Osteoblast (primary cell): ENCODE data around the gene GRIK4. TPM values are rescaled to one million over a fixed set of nuclear protein-coding genes. Genes with fewer than 3 reads are reported as not detected.

ENCODE experiments used
- DNase-seq: peaks from one replicate; pipeline ENCODE4 v3.0.0; 2011; ENCODE audit warnings: low spot score, mixed read lengths; ENCODE audit not compliant: insufficient read length; ENCODE audit errors: missing footprints
- H2AFZ ChIP-seq: 2 replicates; pipeline ENCODE4 v1.6.0; 2011; ENCODE audit warnings: mild to moderate bottlenecking, low read length
- H3K27ac ChIP-seq: 2 replicates; pipeline ENCODE4 v1.5.1; 2011; ENCODE audit warnings: mild to moderate bottlenecking, low read depth, low read length, moderate library complexity
- H3K27me3 ChIP-seq: 2 replicates; pipeline ENCODE4 v1.6.0; 2012; ENCODE audit warnings: mild to moderate bottlenecking, control low read depth, inconsistent platforms, low read length, moderate library complexity; ENCODE audit not compliant: insufficient read depth
- H3K36me3 ChIP-seq: 2 replicates; pipeline ENCODE4 v1.5.1; 2011; ENCODE audit warnings: mild to moderate bottlenecking, low read length, control low read depth, moderate library complexity; ENCODE audit not compliant: insufficient read depth
- H3K4me1 ChIP-seq: 2 replicates; pipeline ENCODE4 v1.5.1; 2011; ENCODE audit warnings: mild to moderate bottlenecking, low read length, control low read depth, moderate library complexity; ENCODE audit not compliant: insufficient read depth
- H3K4me2 ChIP-seq: 2 replicates; pipeline ENCODE4 v1.6.0; 2011; ENCODE audit warnings: mild to moderate bottlenecking, low read length; ENCODE audit not compliant: insufficient read depth
- H3K4me3 ChIP-seq: fragments of 200-600 bp; sonication (generic); 3 replicates; pipeline ENCODE4 v1.5.1; 2012; ENCODE audit warnings: mild to moderate bottlenecking, low read length, inconsistent platforms; ENCODE audit not compliant: insufficient read depth
- H3K79me2 ChIP-seq: 2 replicates; pipeline ENCODE4 v1.6.0; 2012; ENCODE audit warnings: mild to moderate bottlenecking, low read length, control low read depth, inconsistent platforms; ENCODE audit not compliant: insufficient read depth
- H3K9me3 ChIP-seq: 2 replicates; pipeline ENCODE4 v1.5.1; 2011; ENCODE audit warnings: low read depth, low read length, control low read depth
- H4K20me1 ChIP-seq: 2 replicates; pipeline ENCODE4 v1.6.0; 2012; ENCODE audit warnings: mild to moderate bottlenecking, low read length, control low read depth; ENCODE audit not compliant: insufficient read depth
- total RNA-seq: library from RNA; depleted of rRNA; stranded (reverse); fragments of >200 nt; gene quantifications from 2 replicates; pipeline ENCODE4 v1.2.3, GENCODE V29; 2012
- TF ChIP-seq, protein P1 (sequence below): IDR thresholded peaks from 2 replicates; pipeline ENCODE4 v1.5.1; 2011; ENCODE audit warnings: mild to moderate bottlenecking, low read depth, low read length, moderate library complexity; ENCODE audit errors: extremely low read depth

Gene GRIK4
- total RNA-seq, 1 donor, result under 0.01 TPM

DNA sequence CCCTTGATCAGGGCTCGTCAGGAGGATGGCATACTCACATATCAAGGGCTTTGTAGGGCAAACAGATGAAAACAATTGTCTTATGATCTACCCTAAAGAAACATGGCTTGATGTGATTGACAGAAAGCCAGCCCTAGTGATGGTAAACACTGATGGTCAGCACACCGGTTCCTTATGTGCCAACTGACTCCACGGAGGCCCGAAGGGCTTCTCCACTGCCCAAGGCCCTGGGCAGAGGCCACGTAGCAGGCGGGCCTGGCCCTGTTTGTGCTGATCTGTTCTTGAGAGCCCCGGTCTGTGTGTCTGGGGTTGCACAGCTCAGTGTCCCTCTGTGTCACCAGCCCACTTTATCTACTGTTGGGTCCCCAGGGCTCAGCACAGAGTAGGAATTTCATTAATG, 115.2 kb downstream of the GRIK4 start:
- H3K9me3 ChIP-seq, result no peaks in the 10 kb centered on the region
- no peak for DNase-seq
- H3K27me3 ChIP-seq, result peaks cover 3% of the 10 kb centered on the region
- no peaks in the 10 kb centered on the region for H3K4me1 ChIP-seq
- no peak overlapping the region for H3K4me3 ChIP-seq
- H4K20me1 ChIP-seq, result no peaks in the 10 kb centered on the region
- no peak overlapping the region for H3K27ac ChIP-seq
- H2AFZ ChIP-seq, result no peak overlapping the region
- TF ChIP-seq, protein P1, sequence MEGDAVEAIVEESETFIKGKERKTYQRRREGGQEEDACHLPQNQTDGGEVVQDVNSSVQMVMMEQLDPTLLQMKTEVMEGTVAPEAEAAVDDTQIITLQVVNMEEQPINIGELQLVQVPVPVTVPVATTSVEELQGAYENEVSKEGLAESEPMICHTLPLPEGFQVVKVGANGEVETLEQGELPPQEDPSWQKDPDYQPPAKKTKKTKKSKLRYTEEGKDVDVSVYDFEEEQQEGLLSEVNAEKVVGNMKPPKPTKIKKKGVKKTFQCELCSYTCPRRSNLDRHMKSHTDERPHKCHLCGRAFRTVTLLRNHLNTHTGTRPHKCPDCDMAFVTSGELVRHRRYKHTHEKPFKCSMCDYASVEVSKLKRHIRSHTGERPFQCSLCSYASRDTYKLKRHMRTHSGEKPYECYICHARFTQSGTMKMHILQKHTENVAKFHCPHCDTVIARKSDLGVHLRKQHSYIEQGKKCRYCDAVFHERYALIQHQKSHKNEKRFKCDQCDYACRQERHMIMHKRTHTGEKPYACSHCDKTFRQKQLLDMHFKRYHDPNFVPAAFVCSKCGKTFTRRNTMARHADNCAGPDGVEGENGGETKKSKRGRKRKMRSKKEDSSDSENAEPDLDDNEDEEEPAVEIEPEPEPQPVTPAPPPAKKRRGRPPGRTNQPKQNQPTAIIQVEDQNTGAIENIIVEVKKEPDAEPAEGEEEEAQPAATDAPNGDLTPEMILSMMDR, result no peak
- H3K79me2 ChIP-seq, result no peaks in the 10 kb centered on the region
- no peaks in the 10 kb centered on the region for H3K36me3 ChIP-seq
- H3K4me2 ChIP-seq, result no peak overlapping the region

DNA sequence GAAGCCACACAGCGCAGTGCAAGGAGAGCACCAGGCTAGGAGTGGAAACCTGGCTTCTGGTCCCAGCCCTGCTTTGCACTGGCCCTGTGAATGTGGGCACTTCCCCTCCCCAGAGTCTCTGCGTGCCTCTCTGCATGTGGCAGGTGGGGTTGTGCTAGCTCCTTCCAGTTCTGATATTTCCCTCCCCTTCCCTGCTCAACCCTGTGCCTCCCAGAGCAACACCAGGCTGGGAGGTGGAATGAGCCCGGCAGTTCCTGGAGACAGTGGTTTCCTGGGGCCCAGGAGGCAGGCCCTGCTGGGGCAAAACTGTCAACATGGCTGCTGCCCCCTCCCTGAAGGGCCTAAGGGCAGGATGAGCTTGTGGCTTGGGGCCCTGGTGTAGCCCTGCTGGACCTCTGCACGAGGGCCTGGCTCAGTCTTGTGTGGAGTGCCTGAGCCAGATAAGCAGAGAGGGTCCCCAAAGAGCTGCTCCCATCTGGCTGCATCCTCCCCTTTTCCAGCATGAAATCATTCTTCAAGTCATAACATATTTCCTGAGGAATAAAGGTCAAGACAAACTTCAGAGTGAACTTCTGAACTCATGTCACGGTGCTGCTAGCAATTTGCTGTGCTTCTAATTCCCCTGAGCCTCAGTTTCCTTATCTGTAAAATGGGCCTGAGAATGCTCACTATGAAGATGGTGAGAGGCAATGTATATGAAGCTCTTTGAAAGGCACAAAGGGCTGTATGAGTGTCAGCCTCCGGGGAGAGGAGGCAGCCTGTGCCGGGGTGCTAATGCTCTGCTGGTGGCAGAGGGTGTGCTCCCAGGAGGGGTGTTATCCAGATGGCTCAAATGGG, 116.0 kb downstream of the GRIK4 start:
- H2AFZ ChIP-seq, result no peak overlapping the region
- H3K27me3 ChIP-seq, result peaks cover 3% of the 10 kb centered on the region
- no peaks in the 10 kb centered on the region for H3K4me1 ChIP-seq
- H3K9me3 ChIP-seq, result no peaks in the 10 kb centered on the region
- no peak overlapping the region for H3K4me3 ChIP-seq
- H3K36me3 ChIP-seq, result no peaks in the 10 kb centered on the region
- H4K20me1 ChIP-seq, result no peaks in the 10 kb centered on the region
- no peak for DNase-seq
- no peak overlapping the region for H3K4me2 ChIP-seq
- H3K27ac ChIP-seq, result no peak overlapping the region
- no peaks in the 10 kb centered on the region for H3K79me2 ChIP-seq
- TF ChIP-seq, protein P1, result no peak

DNA sequence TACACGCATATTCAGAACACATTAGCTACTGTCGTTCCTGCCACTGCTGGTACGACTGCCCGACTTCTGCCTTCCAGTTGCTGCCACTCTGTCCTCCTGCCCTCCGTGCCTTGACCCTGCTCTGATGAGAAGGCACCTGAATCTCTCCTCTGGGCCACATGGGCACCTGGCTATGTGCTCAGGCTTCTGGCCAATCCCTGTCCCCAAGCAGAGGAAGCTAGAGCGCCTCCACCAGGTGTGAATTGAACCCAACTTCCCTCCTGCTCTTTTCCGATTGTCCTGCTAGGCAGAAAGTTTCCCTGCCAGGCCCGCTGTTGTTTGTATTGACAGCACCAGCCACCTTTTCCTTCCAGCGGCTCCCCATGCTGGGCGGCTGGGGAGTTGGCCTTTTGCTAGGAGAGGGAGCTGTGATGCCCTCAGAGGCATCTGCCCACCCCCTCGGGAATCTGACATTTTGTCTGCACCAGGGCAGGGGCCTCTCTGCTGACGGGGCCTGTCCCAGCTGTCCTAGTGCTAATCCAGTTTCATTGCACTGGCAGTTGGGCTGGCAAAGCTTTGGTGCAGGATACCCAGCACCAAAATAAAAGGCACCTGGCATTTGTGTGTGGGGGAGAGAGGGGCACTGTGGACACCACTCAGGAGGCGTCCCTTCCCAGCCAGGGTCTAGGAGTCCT, 118.0 kb downstream of the GRIK4 start:
- H3K9me3 ChIP-seq, result no peaks in the 10 kb centered on the region
- no peak overlapping the region for H3K4me3 ChIP-seq
- H3K27ac ChIP-seq, result no peak overlapping the region
- no peaks in the 10 kb centered on the region for H3K4me1 ChIP-seq
- H3K36me3 ChIP-seq, result no peaks in the 10 kb centered on the region
- H3K27me3 ChIP-seq, result no peaks in the 10 kb centered on the region
- no peak overlapping the region for H3K4me2 ChIP-seq
- DNase-seq, result no peak
- H3K79me2 ChIP-seq, result no peaks in the 10 kb centered on the region
- no peaks in the 10 kb centered on the region for H4K20me1 ChIP-seq
- TF ChIP-seq, protein P1, result no peak
- no peak overlapping the region for H2AFZ ChIP-seq

DNA sequence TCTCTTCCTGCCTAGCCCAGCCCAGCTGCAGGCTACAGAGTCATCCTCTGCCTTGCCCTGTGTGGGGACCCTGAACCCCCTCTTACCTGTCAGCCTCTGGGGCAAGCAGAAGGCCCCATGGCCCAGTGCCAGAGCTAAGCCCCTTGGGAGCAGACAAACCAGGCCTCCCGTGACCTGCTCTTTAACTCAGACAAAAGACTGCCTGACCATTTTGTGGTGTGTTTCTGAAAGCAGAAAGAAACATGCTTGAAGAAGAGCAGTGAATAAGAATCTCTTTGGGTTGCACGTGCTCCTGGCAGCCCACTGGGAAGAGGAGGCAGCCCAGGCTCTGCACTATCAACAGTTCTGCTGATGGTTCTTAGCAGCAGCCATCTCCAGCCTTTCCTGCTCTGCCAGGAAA, 118.6 kb downstream of the GRIK4 start:
- TF ChIP-seq, protein P1, result no peak
- no peak overlapping the region for H3K4me3 ChIP-seq
- no peak overlapping the region for H3K27ac ChIP-seq
- DNase-seq, result no peak
- no peaks in the 10 kb centered on the region for H3K9me3 ChIP-seq
- no peaks in the 10 kb centered on the region for H3K27me3 ChIP-seq
- no peaks in the 10 kb centered on the region for H3K4me1 ChIP-seq
- H3K4me2 ChIP-seq, result no peak overlapping the region
- H3K36me3 ChIP-seq, result no peaks in the 10 kb centered on the region
- no peaks in the 10 kb centered on the region for H3K79me2 ChIP-seq
- H4K20me1 ChIP-seq, result no peaks in the 10 kb centered on the region
- H2AFZ ChIP-seq, result no peak overlapping the region
